Esophagus (tissue), 2 donors: Measurements from ENCODE around the gene RNASE7. TPM values are rescaled to one million over a fixed set of nuclear protein-coding genes. Genes with fewer than 3 reads are reported as not detected.
"Not testable (repeated sequence)": the region's sequence is repeated elsewhere in the genome, so short reads cannot be mapped to it uniquely, and the experiment has no call there.

Experiments
- H3K27ac ChIP-seq, 2 donors: one replicate each; pipeline ENCODE4 v1.5.1; 2013; ENCODE audit warnings: low read depth in 2 of 2, mild to moderate bottlenecking in 2 of 2, inconsistent platforms in 1 of 2, low read length in 1 of 2, moderate library complexity in 1 of 2
- H3K27me3 ChIP-seq, 2 donors: one replicate each; pipeline ENCODE4 v1.6.1; 2013; ENCODE audit warnings: low read length in 2 of 2, control low read depth in 1 of 2, mild to moderate bottlenecking in 1 of 2; ENCODE audit not compliant: insufficient read depth in 2 of 2, control insufficient read depth in 1 of 2
- H3K36me3 ChIP-seq, 2 donors: one replicate each; pipeline ENCODE4 v1.6.1; 2013; ENCODE audit warnings: low read length in 1 of 2; ENCODE audit not compliant: control insufficient read depth in 2 of 2, insufficient read depth in 2 of 2
- H3K4me1 ChIP-seq, 2 donors: one replicate each; pipeline ENCODE4 v1.6.1; 2013; ENCODE audit warnings: low read length in 1 of 2; ENCODE audit not compliant: control insufficient read depth in 2 of 2, insufficient read depth in 2 of 2
- H3K4me3 ChIP-seq, 2 donors: one replicate each; pipeline ENCODE4 v1.5.1; 2013; ENCODE audit warnings: low read length in 2 of 2, mild to moderate bottlenecking in 2 of 2, low read depth in 1 of 2, moderate library complexity in 1 of 2
- H3K9me3 ChIP-seq, 2 donors: one replicate each; pipeline ENCODE4 v1.6.1; 2013; ENCODE audit warnings: mild to moderate bottlenecking in 2 of 2, low read depth in 1 of 2, low read length in 1 of 2, moderate library complexity in 1 of 2; ENCODE audit not compliant: control insufficient read depth in 2 of 2, insufficient read depth in 1 of 2
- WGBS, 2 donors: extraction: QIAGEN DNeasy Blood & Tissue Kit; methylation state at CpG; one replicate each; pipeline ENCODE4 v1.1.7; 2013; 5-methylcytosine and 5-hydroxymethylcytosine counted together
- polyA plus RNA-seq, 2 donors: library from polyadenylated mRNA; stranded (reverse); fragments of 200-250 nt; gene quantifications; one replicate each; pipeline ENCODE4 v1.2.3, GENCODE V29; 2013
- donor health status: healthy with polysubstance abuse.
- donor health status: Bipolar disorder and iron deficiency.

RNASE7 gene
- polyA plus RNA-seq, 2 donors = 33.9 to 92.8 TPM

GRCh38 chr14:21009721-21010120 lies 32.4 kb upstream of the RNASE7 start:
- not testable (repeated sequence) for H3K4me1 ChIP-seq, H3K27ac ChIP-seq, H3K9me3 ChIP-seq, H3K4me3 ChIP-seq, H3K27me3 ChIP-seq, H3K36me3 ChIP-seq
- WGBS, 2 donors = 71 to 80% methylated on average over 3 of the region's 3 CpGs

DNA sequence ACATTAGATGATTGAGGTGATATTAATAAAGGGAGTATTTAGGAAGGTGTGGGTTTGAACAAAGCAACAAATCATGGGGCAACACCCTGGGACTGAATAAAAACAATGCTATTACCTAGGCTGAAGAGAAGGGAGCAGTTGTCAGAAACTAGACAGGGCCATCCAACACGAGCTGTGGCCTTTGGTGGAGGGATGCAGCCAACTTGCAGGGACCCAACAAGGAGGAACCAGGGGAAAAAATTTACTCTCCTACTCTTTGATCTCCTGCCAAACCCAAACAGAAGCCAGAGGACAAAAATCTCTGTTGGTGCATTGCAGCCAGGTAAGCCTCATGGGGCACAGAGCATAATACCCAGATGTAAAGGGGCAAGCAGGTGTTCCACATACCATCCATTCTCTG lies 31.0 kb upstream of the RNASE7 start:
- Histone ChIP-seq H3K27me3 (no peaks in the 10 kb centered on the region), H3K4me1 (no peaks in the 10 kb centered on the region), H3K9me3 (no peaks in the 10 kb centered on the region), H3K4me3 (no peak overlapping the region), H3K27ac (no peak overlapping the region), H3K36me3 (no peaks in the 10 kb centered on the region)
- 43 to 54% methylated on average over 1 of the region's 1 CpG for WGBS, 2 donors

DNA sequence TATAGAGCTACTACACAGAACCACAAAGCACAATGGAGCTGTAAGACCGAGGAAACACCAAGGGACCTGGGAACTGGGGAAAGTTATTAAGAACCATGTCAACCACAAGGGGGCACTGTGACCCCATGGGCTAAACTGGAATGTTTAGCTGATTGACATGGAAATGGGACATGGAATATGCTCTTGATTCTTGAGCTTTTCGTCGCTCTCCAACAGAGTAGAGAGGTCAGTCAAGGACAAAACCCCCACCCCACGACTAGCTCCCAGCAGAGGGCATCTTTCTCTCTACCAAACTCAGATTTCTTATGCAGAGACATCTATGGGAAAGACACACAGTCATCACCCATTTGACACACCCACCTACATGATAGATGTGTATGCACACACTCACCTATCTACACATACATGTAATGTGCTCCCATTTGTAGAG lies 27.4 kb upstream of the RNASE7 start:
- Histone ChIP-seq H3K4me3 (no peak overlapping the region), H3K36me3 (peaks cover 9 to 22% of the 10 kb centered on the region in 2 donors), H3K9me3 (no peaks in the 10 kb centered on the region), H3K27me3 (no peaks in the 10 kb centered on the region), H3K27ac (no peak overlapping the region), H3K4me1 (peaks cover 0 to 2% of the 10 kb centered on the region in 2 donors)
- 0 to 1% methylated on average over 4 of the region's 4 CpGs for WGBS, 2 donors

- no peak overlapping the region for H3K4me3 ChIP-seq
- 74 to 80% methylated on average over 6 of the region's 6 CpGs for WGBS, 2 donors
- no peaks in the 10 kb centered on the region for H3K27me3 ChIP-seq
- peaks cover 9 to 23% of the 10 kb centered on the region in 2 donors for H3K36me3 ChIP-seq
- peaks cover 0 to 2% of the 10 kb centered on the region in 2 donors for H3K4me1 ChIP-seq
- no peaks in the 10 kb centered on the region for H3K9me3 ChIP-seq
- H3K27ac ChIP-seq = no peak overlapping the region
Observed at GRCh38 chr14:21015312-21015711, 26.9 kb upstream of the RNASE7 start.

- no peak overlapping the region for H3K27ac ChIP-seq
- no peaks in the 10 kb centered on the region for H3K9me3 ChIP-seq
Observed at GRCh38 chr14:21016413-21017190, 25.6 kb upstream of the RNASE7 start.

DNA sequence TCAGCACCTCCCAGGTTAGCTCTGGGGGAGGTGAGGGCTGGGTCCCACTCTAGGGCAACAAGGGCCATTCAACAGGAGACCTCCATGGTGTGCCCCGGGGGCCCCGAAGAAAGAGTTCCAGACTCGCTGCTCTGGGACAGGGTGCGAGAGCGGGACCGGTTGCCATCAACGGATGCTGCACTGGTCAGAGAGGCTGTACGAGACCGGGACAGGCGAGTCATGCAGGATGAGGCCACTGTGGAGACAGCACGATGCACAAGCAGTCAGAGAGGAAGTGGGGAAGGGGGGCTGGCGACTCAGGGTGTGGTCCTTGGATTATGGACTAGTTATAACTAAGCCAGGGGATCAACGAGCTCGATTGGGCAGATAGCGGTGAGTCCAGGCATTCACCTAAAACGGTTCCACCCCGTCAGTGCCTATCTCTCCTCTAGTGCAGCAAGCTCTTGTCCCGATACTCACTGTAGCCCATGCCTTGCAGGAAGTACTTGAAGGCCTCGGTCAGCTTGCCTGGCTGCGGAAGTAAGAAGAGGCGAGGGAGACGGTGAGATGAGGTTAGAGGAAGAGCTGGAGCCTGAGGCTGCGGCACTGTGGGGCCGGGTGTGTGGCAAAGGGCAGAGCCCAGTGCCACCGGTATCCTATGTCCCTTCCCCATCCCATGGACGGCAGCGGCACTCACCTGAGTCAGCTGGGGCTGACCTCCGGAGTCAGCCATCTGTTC lies 24.5 kb upstream of the RNASE7 start:
- 75 to 77% methylated on average over 28 of the region's 28 CpGs for whole genome bisulfite sequencing, 2 donors
- Histone ChIP-seq H3K27ac (no peak overlapping the region), H3K4me1 (peaks cover 0 to 2% of the 10 kb centered on the region in 2 donors), H3K27me3 (no peaks in the 10 kb centered on the region), H3K9me3 (no peaks in the 10 kb centered on the region), H3K36me3 (peaks cover 13 to 32% of the 10 kb centered on the region in 2 donors), H3K4me3 (peak overlapping the region in 1 of 2 donors; percentile 19)

More at GRCh38 chr14:21016413-21017190, 25.6 kb upstream of the RNASE7 start:
- H3K4me1 ChIP-seq = peaks cover 0 to 2% of the 10 kb centered on the region in 2 donors
- H3K36me3 ChIP-seq = peaks cover 13 to 28% of the 10 kb centered on the region in 2 donors
- 66 to 70% methylated on average over 9 of the region's 9 CpGs for WGBS, 2 donors
- H3K4me3 ChIP-seq = no peak overlapping the region
- H3K27me3 ChIP-seq = no peaks in the 10 kb centered on the region

DNA sequence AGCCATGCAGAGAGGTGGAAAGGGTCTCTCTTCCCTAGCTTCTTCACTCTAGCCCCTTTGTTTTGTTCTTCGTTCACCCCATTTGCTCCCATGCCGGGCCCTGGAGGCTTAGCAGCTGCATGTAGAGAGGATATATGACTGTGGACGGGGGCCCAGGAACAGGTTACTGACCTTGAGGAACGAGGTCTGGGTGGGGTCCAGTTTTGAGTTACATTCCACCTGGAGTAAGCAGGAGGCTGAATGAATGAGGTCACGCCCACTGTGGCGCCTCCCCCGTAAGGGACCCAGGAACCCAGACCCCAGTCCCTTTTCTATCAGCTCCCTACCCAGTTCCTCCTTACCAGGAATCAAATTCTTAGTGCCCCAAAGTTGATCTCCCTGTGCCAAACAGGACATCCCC lies 23.9 kb upstream of the RNASE7 start:
- Histone ChIP-seq H3K27ac (no peak overlapping the region), H3K4me1 (peaks cover 0 to 2% of the 10 kb centered on the region in 2 donors), H3K4me3 (peak overlapping the region in 1 of 2 donors; percentile 19), H3K36me3 (peaks cover 13 to 32% of the 10 kb centered on the region in 2 donors), H3K27me3 (no peaks in the 10 kb centered on the region), H3K9me3 (no peaks in the 10 kb centered on the region)
- WGBS, 2 donors = 76 to 83% methylated on average over 7 of the region's 7 CpGs

DNA sequence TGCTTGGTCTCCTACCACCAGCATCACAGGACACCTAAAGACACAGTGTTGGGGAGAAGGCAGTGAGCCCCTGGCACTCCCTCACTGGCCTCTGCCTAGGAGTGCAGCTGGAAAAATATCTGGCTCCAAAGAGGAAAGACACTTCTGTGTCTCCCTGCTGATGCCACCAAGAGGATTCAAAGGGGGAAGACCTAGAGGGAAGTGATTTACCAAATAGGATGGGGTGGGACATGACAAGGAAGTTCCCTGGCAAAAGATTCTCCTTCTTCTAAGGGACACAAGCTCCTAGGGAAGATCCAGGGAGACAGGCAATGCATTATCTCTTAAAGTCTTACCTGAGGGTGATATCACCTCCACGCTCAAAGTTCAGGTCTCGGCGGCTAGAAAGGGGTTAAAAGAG lies 23.4 kb upstream of the RNASE7 start:
- Histone ChIP-seq H3K4me3 (no peak overlapping the region), H3K4me1 (peaks cover 0 to 3% of the 10 kb centered on the region in 2 donors), H3K27me3 (no peaks in the 10 kb centered on the region), H3K36me3 (peaks cover 13 to 32% of the 10 kb centered on the region in 2 donors), H3K27ac (no peak overlapping the region), H3K9me3 (no peaks in the 10 kb centered on the region)
- 91 to 95% methylated on average over 3 of the region's 3 CpGs for WGBS, 2 donors

DNA sequence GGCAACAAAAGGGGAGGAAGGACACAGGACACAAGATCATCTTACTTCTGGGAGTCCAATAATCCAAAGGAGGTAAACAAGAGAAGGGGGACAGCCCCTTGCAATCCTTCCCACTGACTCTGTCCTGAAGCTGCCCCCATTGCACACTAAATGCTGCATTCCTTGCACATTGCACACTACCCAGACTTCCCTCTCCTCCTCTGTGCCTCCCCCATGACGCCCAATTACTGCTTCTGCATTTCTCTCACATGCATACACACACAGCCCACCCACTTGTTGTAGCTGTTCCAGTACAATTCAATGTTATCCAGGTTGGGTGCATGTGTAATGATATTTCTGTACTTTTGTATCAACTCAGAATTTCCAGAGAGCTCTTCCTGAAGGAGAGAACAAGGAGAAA lies 22.8 kb upstream of the RNASE7 start:
- H3K9me3 ChIP-seq = no peaks in the 10 kb centered on the region
- no peak overlapping the region for H3K4me3 ChIP-seq
- H3K36me3 ChIP-seq = peaks cover 13 to 32% of the 10 kb centered on the region in 2 donors
- H3K27me3 ChIP-seq = no peaks in the 10 kb centered on the region
- 84 to 85% methylated on average over 1 of the region's 1 CpG for WGBS, 2 donors
- no peak overlapping the region for H3K27ac ChIP-seq
- H3K4me1 ChIP-seq = peaks cover 0 to 8% of the 10 kb centered on the region in 2 donors
